Hepatocyte (in vitro differentiated cells): Measurements from ENCODE around the gene CBLB. TPM values are rescaled to one million over a fixed set of nuclear protein-coding genes. Genes with fewer than 3 reads are reported as not detected.

ENCODE experiments used
- DNase-seq: peaks from one replicate; pipeline ENCODE4 v3.0.0-alpha.2; 2016; ENCODE audit warnings: low spot score
- H2AFZ ChIP-seq: fragments of 200-600 bp; sonication (generic); 2 replicates; pipeline ENCODE4 v1.6.0; 2016; ENCODE audit warnings: antibody characterized with exemption, mild to moderate bottlenecking
- H3K27ac ChIP-seq: fragments of 200-600 bp; sonication (generic); 2 replicates; pipeline ENCODE4 v1.5.1; 2016; ENCODE audit warnings: mild to moderate bottlenecking
- H3K27me3 ChIP-seq: fragments of 200-600 bp; sonication (generic); 2 replicates; pipeline ENCODE4 v1.6.1; 2016
- H3K36me3 ChIP-seq: fragments of 200-600 bp; sonication (generic); replicated peaks from 2 replicates; pipeline ENCODE4 v1.5.1; 2016; ENCODE audit warnings: low read depth; ENCODE audit not compliant: insufficient read depth
- H3K4me1 ChIP-seq: fragments of 200-600 bp; sonication (generic); 2 replicates; pipeline ENCODE4 v1.5.1; 2016; ENCODE audit warnings: mild to moderate bottlenecking, moderate library complexity; ENCODE audit not compliant: insufficient read depth
- H3K4me2 ChIP-seq: fragments of 200-600 bp; sonication (generic); 2 replicates; pipeline ENCODE4 v1.6.0; 2016
- H3K4me3 ChIP-seq: fragments of 200-600 bp; sonication (generic); 2 replicates; pipeline ENCODE4 v1.5.1; 2016; ENCODE audit warnings: mild to moderate bottlenecking
- H3K79me2 ChIP-seq: fragments of 200-600 bp; sonication (generic); 2 replicates; pipeline ENCODE4 v1.6.0; 2017; ENCODE audit warnings: mild to moderate bottlenecking
- H3K9me2 ChIP-seq: fragments of 200-600 bp; sonication (generic); replicated peaks from 2 replicates; pipeline ENCODE4 v1.6.0; 2017; ENCODE audit warnings: mild to moderate bottlenecking; ENCODE audit not compliant: insufficient read depth
- H3K9me3 ChIP-seq: fragments of 200-600 bp; sonication (generic); 2 replicates; pipeline ENCODE4 v1.5.1; 2016; ENCODE audit warnings: low read depth, mild to moderate bottlenecking
- H4K20me1 ChIP-seq: fragments of 200-600 bp; sonication (generic); 2 replicates; pipeline ENCODE4 v1.6.0; 2016; ENCODE audit warnings: mild to moderate bottlenecking; ENCODE audit not compliant: insufficient read depth, poor library complexity, severe bottlenecking
- EZH2 ChIP-seq: fragments of 200-600 bp; sonication (generic); IDR thresholded peaks from 2 replicates; pipeline ENCODE4 v1.6.1; 2016; ENCODE audit warnings: antibody characterized with exemption, mild to moderate bottlenecking, borderline replicate concordance
- EZH2phosphoT487 ChIP-seq: fragments of 200-600 bp; sonication (generic); IDR thresholded peaks from one replicate; pipeline ENCODE4 v1.6.1; 2018; ENCODE audit warnings: antibody characterized with exemption, mild to moderate bottlenecking, low read depth, moderate library complexity; ENCODE audit not compliant: unreplicated experiment, severe bottlenecking
- WGBS: methylation state at CpG from one replicate; pipeline ENCODE4 v1.1.6; 2016; ENCODE audit warnings: low lambda C conversion rate; ENCODE audit errors: missing lambda C conversion rate; 5-methylcytosine and 5-hydroxymethylcytosine counted together
- polyA plus RNA-seq: library from polyadenylated mRNA; unstranded; fragments of >200 nt; fragmentation: Nextera tagmentation; extraction: Ambion mirVana; gene quantifications from 2 replicates; pipeline ENCODE4 v1.2.1, GENCODE V29; 2016
- total RNA-seq: library from RNA; depleted of rRNA; stranded (reverse); fragments of >200 nt; gene quantifications from 2 replicates; pipeline ENCODE4 v1.2.3, GENCODE V29; 2014
- TF ChIP-seq, protein P1 (sequence below): fragments of 200-600 bp; sonication (generic); IDR thresholded peaks from 2 replicates; pipeline ENCODE4 v1.5.1; 2016; ENCODE audit warnings: antibody characterized with exemption, mild to moderate bottlenecking; ENCODE audit not compliant: poor library complexity

CBLB gene
- total and polyA plus RNA-seq, 2 experiments from 2014 or later: 22.6 to 56.0 TPM

DNA sequence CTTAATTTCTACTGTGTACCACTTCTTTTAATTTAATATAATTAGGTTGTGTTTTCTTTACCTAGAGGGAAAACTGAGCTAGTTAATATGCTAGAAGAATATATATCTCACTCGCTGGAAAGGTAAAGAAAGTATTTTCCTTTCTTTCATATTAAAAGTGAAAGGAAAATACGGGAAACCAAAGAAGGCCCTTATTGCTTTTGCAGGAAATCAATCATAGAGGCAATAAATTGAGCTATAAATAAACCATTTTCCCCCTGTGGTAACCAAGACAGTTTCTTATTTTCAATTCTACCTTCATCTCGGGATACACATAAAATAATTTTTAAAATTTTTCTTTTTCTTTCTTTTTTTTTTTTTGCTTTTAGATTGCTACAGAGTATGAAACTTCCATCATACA lies 101.6 kb downstream of the CBLB start:
- TF ChIP-seq EZH2 (no peak), EZH2phosphoT487 (no peak)
- TF ChIP-seq, protein P1, sequence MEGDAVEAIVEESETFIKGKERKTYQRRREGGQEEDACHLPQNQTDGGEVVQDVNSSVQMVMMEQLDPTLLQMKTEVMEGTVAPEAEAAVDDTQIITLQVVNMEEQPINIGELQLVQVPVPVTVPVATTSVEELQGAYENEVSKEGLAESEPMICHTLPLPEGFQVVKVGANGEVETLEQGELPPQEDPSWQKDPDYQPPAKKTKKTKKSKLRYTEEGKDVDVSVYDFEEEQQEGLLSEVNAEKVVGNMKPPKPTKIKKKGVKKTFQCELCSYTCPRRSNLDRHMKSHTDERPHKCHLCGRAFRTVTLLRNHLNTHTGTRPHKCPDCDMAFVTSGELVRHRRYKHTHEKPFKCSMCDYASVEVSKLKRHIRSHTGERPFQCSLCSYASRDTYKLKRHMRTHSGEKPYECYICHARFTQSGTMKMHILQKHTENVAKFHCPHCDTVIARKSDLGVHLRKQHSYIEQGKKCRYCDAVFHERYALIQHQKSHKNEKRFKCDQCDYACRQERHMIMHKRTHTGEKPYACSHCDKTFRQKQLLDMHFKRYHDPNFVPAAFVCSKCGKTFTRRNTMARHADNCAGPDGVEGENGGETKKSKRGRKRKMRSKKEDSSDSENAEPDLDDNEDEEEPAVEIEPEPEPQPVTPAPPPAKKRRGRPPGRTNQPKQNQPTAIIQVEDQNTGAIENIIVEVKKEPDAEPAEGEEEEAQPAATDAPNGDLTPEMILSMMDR: no peak
- no peaks in the 10 kb centered on the region for H3K9me2 ChIP-seq

DNA sequence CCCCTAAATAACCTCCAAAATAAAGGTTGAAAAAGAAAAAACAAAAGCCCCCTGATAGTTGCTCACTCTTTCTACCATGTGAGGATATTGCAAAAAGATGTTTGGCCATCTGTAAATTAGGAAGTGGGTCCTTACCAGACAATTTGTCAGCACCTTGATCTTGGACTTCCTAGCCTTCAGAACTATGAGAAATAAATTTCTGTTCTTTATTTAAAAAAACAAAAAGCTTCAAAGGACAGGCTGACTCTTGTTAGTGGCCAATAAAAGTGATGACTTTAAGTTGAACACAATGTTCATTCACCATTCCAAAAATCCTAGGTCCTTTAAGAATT lies 103.5 kb downstream of the CBLB start:
- H3K27me3 ChIP-seq: no peaks in the 10 kb centered on the region
- no peak overlapping the region for H3K4me3 ChIP-seq
- no peak overlapping the region for H3K4me2 ChIP-seq
- no peak overlapping the region for H2AFZ ChIP-seq
- H3K4me1 ChIP-seq: no peaks in the 10 kb centered on the region
- no peak overlapping the region for H3K27ac ChIP-seq
- H3K79me2 ChIP-seq: peaks cover 37% of the 10 kb centered on the region
- no peaks in the 10 kb centered on the region for H3K36me3 ChIP-seq
- H3K9me2 ChIP-seq: no peaks in the 10 kb centered on the region
- TF ChIP-seq, protein P1: no peak
- TF ChIP-seq EZH2phosphoT487 (no peak), EZH2 (no peak)
- DNase-seq: no peak
- H3K9me3 ChIP-seq: no peaks in the 10 kb centered on the region
- H4K20me1 ChIP-seq: no peaks in the 10 kb centered on the region

More for the DNA sequence above, 101.6 kb downstream of the CBLB start:
- H3K79me2 ChIP-seq: peaks cover 55% of the 10 kb centered on the region
- no peak overlapping the region for H3K27ac ChIP-seq
- peaks cover 8% of the 10 kb centered on the region for H4K20me1 ChIP-seq
- WGBS: 94% methylated on average over 3 of the region's 3 CpGs
- H3K4me2 ChIP-seq: no peak overlapping the region
- H3K27me3 ChIP-seq: no peaks in the 10 kb centered on the region
- no peaks in the 10 kb centered on the region for H3K4me1 ChIP-seq
- no peak overlapping the region for H3K4me3 ChIP-seq
- H3K36me3 ChIP-seq: no peaks in the 10 kb centered on the region
- no peaks in the 10 kb centered on the region for H3K9me3 ChIP-seq
- H2AFZ ChIP-seq: no peak overlapping the region
- DNase-seq: no peak

DNA sequence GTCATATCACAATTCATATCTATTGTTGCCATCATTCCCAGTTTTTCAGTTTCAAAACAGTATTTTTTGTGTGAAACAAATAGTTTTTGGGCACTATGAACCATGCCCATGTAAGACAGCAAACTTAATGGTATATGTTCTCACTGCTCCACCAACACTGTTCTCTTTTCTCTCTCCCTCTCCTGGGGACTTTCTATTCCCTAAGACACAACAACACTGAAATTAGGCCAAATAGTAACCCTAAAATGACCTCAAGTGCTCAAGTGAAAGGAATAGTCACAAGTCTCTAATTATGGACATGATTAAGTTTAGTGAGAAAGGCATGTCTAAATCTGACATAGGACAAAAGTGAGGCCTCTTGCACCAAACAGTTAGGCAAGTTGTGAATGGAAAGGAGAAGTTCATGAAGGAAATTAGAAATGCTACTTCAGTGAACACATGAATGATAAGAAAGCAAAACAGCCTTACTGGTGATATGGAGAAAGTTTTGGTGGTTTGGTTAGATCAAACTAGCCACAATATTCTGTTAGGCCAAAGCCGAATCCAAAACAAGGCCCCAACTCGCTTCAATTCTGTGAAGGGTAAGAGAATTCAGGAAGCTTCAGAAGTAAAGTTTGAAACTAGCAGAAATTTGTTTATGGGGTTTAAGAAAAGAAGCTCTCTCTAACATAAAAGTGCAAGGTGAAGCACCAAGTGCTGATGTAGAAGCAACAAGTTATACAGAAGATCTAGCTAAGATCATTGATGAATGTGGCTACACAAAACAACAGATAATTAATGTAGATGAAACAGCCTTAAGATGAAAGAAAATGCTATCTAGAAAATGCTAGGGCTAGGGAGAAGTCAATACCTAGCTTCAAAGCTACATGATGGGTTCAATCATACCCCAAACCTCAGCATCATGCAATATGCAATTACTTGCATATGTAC lies 104.2 kb downstream of the CBLB start:
- H3K4me1 ChIP-seq: no peaks in the 10 kb centered on the region
- no peak overlapping the region for H3K4me2 ChIP-seq
- WGBS: 100% methylated on average over 2 of the region's 2 CpGs
- no peak overlapping the region for H2AFZ ChIP-seq
- no peak overlapping the region for H3K4me3 ChIP-seq
- no peaks in the 10 kb centered on the region for H4K20me1 ChIP-seq
- H3K36me3 ChIP-seq: no peaks in the 10 kb centered on the region
- no peaks in the 10 kb centered on the region for H3K27me3 ChIP-seq
- H3K9me2 ChIP-seq: no peaks in the 10 kb centered on the region
- TF ChIP-seq, protein P1: no peak
- no peak for TF ChIP-seq EZH2phosphoT487
- no peak for TF ChIP-seq EZH2
- H3K79me2 ChIP-seq: peaks cover 39% of the 10 kb centered on the region
- DNase-seq: no peak
- H3K27ac ChIP-seq: no peak overlapping the region
- H3K9me3 ChIP-seq: no peaks in the 10 kb centered on the region
